Raji (cell line): ENCODE results near the gene ERICH6.

Experiments used
- POLR2A ChIP-seq: IDR thresholded peaks from 2 replicates; pipeline ENCODE4 v1.6.1; 2011; ENCODE audit warnings: low read depth, low read length, control low read depth; ENCODE audit not compliant: insufficient read depth

The ERICH6 gene

DNA sequence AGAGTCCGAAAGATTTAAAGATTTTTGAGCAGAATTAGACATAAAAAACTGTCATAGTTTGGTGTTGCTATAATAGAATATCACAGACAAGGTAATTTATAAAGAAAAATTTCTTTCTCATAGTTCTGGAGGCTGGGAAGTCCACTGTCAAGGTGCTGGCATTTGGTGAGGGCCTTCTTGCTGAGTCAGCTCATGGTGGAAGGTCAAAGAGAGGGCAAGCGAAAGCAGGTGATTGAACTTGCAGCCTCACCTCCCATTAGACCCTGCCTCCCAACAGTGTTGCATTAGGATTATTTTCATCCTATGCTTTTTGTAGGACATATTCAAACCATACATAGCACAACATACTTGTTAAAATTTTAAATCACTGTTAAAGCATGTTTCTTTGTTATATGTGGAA lies 90.7 kb downstream of the ERICH6 start:
- TF ChIP-seq POLR2A: no peak

DNA sequence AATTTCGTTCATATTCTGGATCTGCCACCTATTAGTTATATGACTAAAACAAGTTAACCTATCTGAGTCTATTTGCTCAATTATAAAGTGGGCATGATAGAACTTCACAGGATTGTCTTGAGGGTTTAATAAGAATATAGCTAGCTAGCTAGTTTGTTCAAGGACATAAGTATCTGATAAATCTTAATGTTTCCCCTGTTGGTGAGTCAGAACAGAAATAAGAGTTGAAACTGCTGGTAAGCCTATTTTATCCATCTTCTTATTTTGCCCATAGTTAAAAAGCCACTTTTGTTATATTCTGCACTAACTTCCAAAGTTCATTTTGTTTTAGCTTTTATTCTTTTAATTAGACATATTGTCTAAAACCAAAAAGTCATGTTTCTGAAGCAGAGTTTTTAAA lies 91.2 kb downstream of the ERICH6 start:
- no peak for TF ChIP-seq POLR2A

DNA sequence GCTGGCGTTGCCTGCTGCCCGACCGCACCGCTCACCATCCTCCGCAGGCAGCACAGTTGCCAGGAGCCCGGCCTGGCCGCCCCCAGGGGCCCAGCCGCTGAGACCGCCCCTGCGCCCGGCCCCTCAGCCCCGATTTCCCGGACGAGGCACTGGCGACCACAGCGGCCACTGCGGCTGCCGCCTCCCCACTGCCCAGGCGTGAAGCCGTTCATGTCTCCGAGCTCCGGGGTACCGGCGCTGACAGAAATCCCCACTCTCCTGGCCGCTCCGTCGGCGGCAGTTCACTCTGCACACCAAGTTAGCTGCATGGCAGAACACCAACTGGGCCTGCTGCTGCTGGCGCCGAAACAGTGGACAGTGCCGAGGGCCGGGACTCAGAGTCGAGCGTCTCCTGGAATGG lies 92.1 kb downstream of the ERICH6 start:
- no peak for TF ChIP-seq POLR2A

DNA sequence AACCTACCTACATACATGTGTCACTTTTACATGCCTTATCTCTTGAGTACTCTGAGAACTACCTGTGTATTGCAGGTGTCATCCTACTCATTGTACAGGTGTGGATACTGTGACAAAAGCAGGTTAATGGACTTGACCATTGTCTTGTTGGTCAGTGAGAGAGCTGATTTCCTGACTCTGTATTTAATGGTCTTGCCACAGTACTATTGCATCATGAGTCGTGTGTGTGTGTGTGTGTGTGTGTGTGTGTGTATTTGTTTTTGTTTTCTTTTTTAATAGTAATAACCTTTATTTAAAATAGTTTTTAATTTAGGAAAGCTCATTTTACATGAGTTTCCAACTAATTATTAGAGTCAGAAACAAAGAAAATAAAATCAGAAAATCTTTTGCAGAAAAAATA lies 92.9 kb downstream of the ERICH6 start:
- no peak for TF ChIP-seq POLR2A

DNA sequence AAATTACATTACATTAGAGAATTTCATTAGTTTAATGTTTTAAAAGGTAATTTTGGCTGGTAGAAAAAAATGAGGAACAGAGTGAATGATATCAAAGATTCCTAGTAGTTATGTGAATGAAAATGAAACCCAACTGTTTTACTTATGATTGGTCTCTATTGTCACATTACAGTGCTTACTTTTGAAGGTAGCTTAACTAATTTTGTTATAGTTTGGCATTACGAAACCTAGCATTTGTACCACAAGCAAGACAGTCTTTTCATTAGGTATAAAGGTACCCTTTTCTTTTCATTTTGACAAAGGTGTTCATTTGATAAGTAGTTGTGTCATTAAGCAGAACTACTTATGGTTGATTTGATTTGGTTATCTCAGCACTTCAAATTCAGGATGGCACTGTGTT lies 93.7 kb downstream of the ERICH6 start:
- TF ChIP-seq POLR2A: no peak
